K562 (cell line): ENCODE measurements around the gene CPSF2. TPM values are rescaled to one million over a fixed set of nuclear protein-coding genes. Genes with fewer than 3 reads are reported as not detected.
A peak's percentile ranks its signal among the peaks of the same experiment; 100 is the strongest.

Experiments used
- ATAC-seq: fragments of 200-7000 bp; cut with Tn5 transposase; 3 replicates; pipeline ENCODE4 v1.9.1; 2020; ENCODE audit warnings: moderate library complexity
- BruUV-seq: library from RNA; stranded (reverse); fragments of 400-500 nt; replicated peaks from 2 replicates; lab custom pipeline; 2021; lab: Mats Ljungman, UMichigan
- CTCF ChIA-PET: fragments of 300-600 bp; formaldehyde crosslinking; extraction: SDS; loops from one replicate; lab custom pipeline; 2021; ENCODE audit warnings: low intra/inter-chr PET ratio; lab: Yijun Ruan, JAX
- POLR2A ChIA-PET: fragments of 300-600, 350-650 bp; sonication (Branson Sonifier 250); formaldehyde crosslinking; extraction: SDS; loops from one replicate; lab custom pipeline; 2021; ENCODE audit warnings: antibody characterized with exemption, inconsistent platforms; lab: Yijun Ruan, JAX
- DNase-seq, 4 experiments: peaks; one replicate each; pipeline versions ENCODE4 v3.0.0 to v3.0.0-alpha.2; 2011 to 2018; ENCODE audit warnings: low spot score in 3 of 4, mixed read lengths in 3 of 4; ENCODE audit errors: extremely low read depth in 1 of 4
- FAIRE-seq: peaks from 2 replicates; lab custom pipeline; 2011; peaks lifted over from hg19 to GRCh38; lab: Jason Lieb, UNC
- H2AFZ ChIP-seq: 2 replicates; pipeline ENCODE4 v1.6.0; 2011; ENCODE audit warnings: low read depth, low read length, control low read depth, inconsistent platforms
- H3K27ac ChIP-seq: fragments of 200-600 bp; 3 replicates; pipeline ENCODE4 v1.8.0; 2011; ENCODE audit warnings: low read depth, mild to moderate bottlenecking, control low read depth, inconsistent platforms, low read length, moderate library complexity, mixed read lengths; ENCODE audit errors: extremely low read depth
- H3K27me3 ChIP-seq, 2 experiments: fragments of 300-600 bp in 1 of 2; 2 replicates in 1 of 2; 3 replicates in 1 of 2; pipeline versions ENCODE4 v1.6.0 to v1.8.0; 2011; ENCODE audit warnings: inconsistent platforms in 2 of 2, low read length in 2 of 2, mild to moderate bottlenecking in 1 of 2, mixed read lengths in 1 of 2, moderate library complexity in 1 of 2; ENCODE audit not compliant: control insufficient read depth in 2 of 2, insufficient read depth in 2 of 2
- H3K36me3 ChIP-seq: fragments of 300-600 bp; 3 replicates; pipeline ENCODE4 v1.8.0; 2011; ENCODE audit warnings: mild to moderate bottlenecking, low read length, inconsistent platforms; ENCODE audit not compliant: control insufficient read depth, insufficient read depth
- H3K4me1 ChIP-seq, 2 experiments: fragments of 200-600 bp in 1 of 2; replicated peaks in 1 of 2; 2 replicates in 1 of 2; 3 replicates in 1 of 2; pipeline versions ENCODE4 v1.5.1 to v1.8.0; 2011; ENCODE audit warnings: inconsistent platforms in 2 of 2, low read length in 2 of 2, mild to moderate bottlenecking in 1 of 2, mixed read lengths in 1 of 2, moderate library complexity in 1 of 2; ENCODE audit not compliant: control insufficient read depth in 2 of 2, insufficient read depth in 2 of 2
- H3K4me2 ChIP-seq: 2 replicates; pipeline ENCODE4 v1.6.1; 2011; ENCODE audit warnings: low read length, control low read depth, inconsistent platforms, mixed read lengths; ENCODE audit not compliant: insufficient read depth
- H3K4me3 ChIP-seq: fragments of 200-600 bp; sonication (generic), shearing (Covaris generic); 2 replicates; pipeline ENCODE4 v1.5.1; 2016; ENCODE audit warnings: control low read depth, inconsistent platforms
- H3K79me2 ChIP-seq: fragments of 200-600 bp; 3 replicates; pipeline ENCODE4 v1.8.0; 2011; ENCODE audit warnings: low read length, inconsistent platforms; ENCODE audit not compliant: control insufficient read depth, insufficient read depth
- H3K9ac ChIP-seq, 2 experiments: 2 replicates each; pipeline versions ENCODE4 v1.6.0 to v1.6.1; 2011; ENCODE audit warnings: low read depth in 2 of 2, low read length in 2 of 2, control low read depth in 1 of 2, inconsistent platforms in 1 of 2, mild to moderate bottlenecking in 1 of 2, mixed read lengths in 1 of 2; ENCODE audit not compliant: insufficient read depth in 1 of 2
- H3K9me1 ChIP-seq: one replicate; pipeline ENCODE4 v1.6.0; 2011; ENCODE audit warnings: inconsistent platforms, mild to moderate bottlenecking, low read length, moderate library complexity; ENCODE audit not compliant: control insufficient read depth, insufficient read depth
- H3K9me3 ChIP-seq: replicated peaks from 2 replicates; pipeline ENCODE4 v1.5.1; 2011; ENCODE audit warnings: low read depth, low read length, inconsistent platforms; ENCODE audit not compliant: control insufficient read depth, insufficient read depth
- H4K20me1 ChIP-seq: replicated peaks from 2 replicates; pipeline ENCODE4 v1.6.1; 2011; ENCODE audit warnings: low read length, inconsistent platforms, mixed read lengths; ENCODE audit not compliant: control insufficient read depth, insufficient read depth
- ARID1B ChIP-seq: fragments of 450-650 bp; IDR thresholded peaks from 2 replicates; pipeline ENCODE4 v1.6.1; 2016; ENCODE audit warnings: antibody characterized with exemption, mild to moderate bottlenecking, inconsistent platforms
- CHD1 ChIP-seq: fragments of 200-600 bp; sonication (generic); IDR thresholded peaks from one replicate; pipeline ENCODE4 v1.6.1; 2012; ENCODE audit warnings: mild to moderate bottlenecking, moderate library complexity, low read length, inconsistent platforms
- E2F6 ChIP-seq, 2 experiments: IDR thresholded peaks; 2 replicates each; pipeline ENCODE4 v1.6.1; 2011; ENCODE audit warnings: borderline replicate concordance in 1 of 2, control low read depth in 1 of 2, low read depth in 1 of 2, low read length in 1 of 2, mild to moderate bottlenecking in 1 of 2, mixed read lengths in 1 of 2, moderate library complexity in 1 of 2; ENCODE audit not compliant: insufficient read depth in 1 of 2, insufficient read length in 1 of 2, poor library complexity in 1 of 2, severe bottlenecking in 1 of 2; ENCODE audit errors: extremely low read depth in 1 of 2
- ETS2 ChIP-seq: IDR thresholded peaks from 2 replicates; pipeline ENCODE4 v1.6.1; 2016; ENCODE audit warnings: borderline replicate concordance, missing genetic modification characterization, mild to moderate bottlenecking, moderate library complexity, missing compliant biosample characterization; ENCODE audit not compliant: poor library complexity, severe bottlenecking
- FOSL1 ChIP-seq: fragments of 200-800 bp; sonication (Bioruptor generic); conservative IDR thresholded peaks from 2 replicates; pipeline ENCODE4 v1.6.1; 2016; ENCODE audit warnings: missing genetic modification characterization, missing compliant biosample characterization
- L3MBTL2 ChIP-seq: fragments of 450-650 bp; IDR thresholded peaks from 2 replicates; pipeline ENCODE4 v1.6.1; 2016; ENCODE audit warnings: mild to moderate bottlenecking, moderate library complexity
- LCOR ChIP-seq: sonication (generic); formaldehyde crosslinking; IDR thresholded peaks from 2 replicates; pipeline ENCODE4 v1.8.0; 2022; ENCODE audit warnings: mild to moderate bottlenecking, missing genetic modification reagents
- MYNN ChIP-seq, 2 experiments: sonication (generic); formaldehyde crosslinking in 1 of 2; IDR thresholded peaks; 2 replicates each; pipeline versions ENCODE4 v1.5.0 to v1.6.1; 2016 to 2020; ENCODE audit warnings: antibody characterized with exemption in 1 of 2, missing genetic modification reagents in 1 of 2
- NCOA6 ChIP-seq: fragments of 450-650 bp; IDR thresholded peaks from 2 replicates; pipeline ENCODE4 v1.6.1; 2017; ENCODE audit warnings: mild to moderate bottlenecking
- SAP30 ChIP-seq: fragments of 200-600 bp; sonication (generic); IDR thresholded peaks from 2 replicates; pipeline ENCODE4 v1.6.1; 2012; ENCODE audit warnings: borderline replicate concordance, low read depth, mild to moderate bottlenecking, moderate library complexity, low read length, control low read depth, inconsistent platforms; ENCODE audit not compliant: insufficient read depth, poor library complexity, severe bottlenecking
- SFPQ ChIP-seq: fragments of 200-400 bp; formaldehyde crosslinking; IDR thresholded peaks from 2 replicates; pipeline ENCODE4 v1.6.1; 2017; ENCODE audit warnings: mild to moderate bottlenecking, low read depth, low read length, moderate library complexity
- TAF9B ChIP-seq: fragments of 450-650 bp; IDR thresholded peaks from 2 replicates; pipeline ENCODE4 v1.6.1; 2018; ENCODE audit warnings: mild to moderate bottlenecking; ENCODE audit not compliant: partially characterized antibody
- TFAM ChIP-seq: fragments of 250-450 bp; sonication (Bioruptor Pico); conservative IDR thresholded peaks from 2 replicates; pipeline ENCODE4 v1.5.0; 2021; ENCODE audit warnings: mild to moderate bottlenecking, moderate library complexity
- TFAP4 ChIP-seq: sonication (generic); formaldehyde crosslinking; IDR thresholded peaks from 2 replicates; pipeline ENCODE4 v1.8.0; 2022; ENCODE audit warnings: missing genetic modification reagents, mild to moderate bottlenecking, moderate library complexity, borderline replicate concordance
- THRB ChIP-seq: fragments of 450-650 bp; formaldehyde crosslinking; conservative IDR thresholded peaks from 2 replicates; pipeline ENCODE4 v1.4.0; 2022; ENCODE audit warnings: mild to moderate bottlenecking, missing genetic modification characterization
- ZNF584 ChIP-seq: fragments of 200-800 bp; sonication (Bioruptor generic); IDR thresholded peaks from 2 replicates; pipeline ENCODE4 v1.6.1; 2016; ENCODE audit warnings: low read depth, mild to moderate bottlenecking, missing genetic modification characterization, missing compliant biosample characterization
- WGBS: fragments of 100-300 bp; shearing (Covaris generic); methylation state at CpG from one replicate; pipeline ENCODE4 v1.1.6; 2016; ENCODE audit warnings: low coverage, mixed read lengths; ENCODE audit not compliant: insufficient coverage; ENCODE audit errors: missing lambda C conversion rate; 5-methylcytosine and 5-hydroxymethylcytosine counted together
- in situ Hi-C: fragments of 300-500 bp; cut with MboI; formaldehyde crosslinking; loops from 4 replicates; pipeline ENCODE4 v1.15.0; 2018; ENCODE audit warnings: inconsistent platforms, mixed read lengths
- intact Hi-C: fragments of 100-400 bp; cut with micrococcal nuclease; formaldehyde crosslinking; loops from 2 replicates; pipeline ENCODE4 v1.14.2; 2022
- polyA plus RNA-seq, 8 experiments: library from polyadenylated mRNA; depleted of rRNA in 4 of 8; stranded (reverse) in 5 of 8; unstranded in 3 of 8; fragments of >200 nt; fragmentation: Nextera tagmentation in 2 of 8; fragmentation: Illumina TruSeq in 1 of 8; extraction: Ambion mirVana in 2 of 8; extraction: Trizol in 1 of 8; gene quantifications; 2 replicates each; pipeline versions ENCODE4 v1.2.1 to v1.2.3, GENCODE V29; 2011 to 2014; ENCODE audit warnings: inconsistent platforms in 1 of 8, missing spikeins in 1 of 8
- total RNA-seq, 7 experiments: library from RNA; depleted of rRNA in 6 of 7; stranded (reverse); fragments of >200 nt in 6 of 7; fragmentation: Illumina TruSeq in 2 of 7; extraction: Trizol in 2 of 7; gene quantifications; 2 replicates each; pipeline versions ENCODE4 v1.2.1 to v1.2.3, GENCODE V29; 2011 to 2021; ENCODE audit warnings: low replicate concordance in 1 of 7

The CPSF2 gene
- total and polyA plus RNA-seq, 9 of the 15 experiments (the other 6 are each of a cell fraction or from before 2014, with no cell fraction given): 20.8 to 71.3 (median 49.0) TPM

GRCh38 chr14:92122351-92122677, 545 bp downstream of the CPSF2 start:
- intact Hi-C loops (no loop called here), in situ Hi-C loops (no loop called here)
- H3K27ac ChIP-seq: peak overlapping the region; percentile 99
- CTCF ChIA-PET: no interaction called here
- peak overlapping the region; percentile 93 for H3K4me2 ChIP-seq
- 0% methylated on average over 13 of the region's 22 CpGs for WGBS
- no peaks in the 10 kb centered on the region for H3K9me3 ChIP-seq
- H2AFZ ChIP-seq: peak overlapping the region; percentile 99
- peak overlapping the region; percentile 99 to 100 for H3K9ac ChIP-seq
- H3K36me3 ChIP-seq: peaks cover 58% of the 10 kb centered on the region
- H3K79me2 ChIP-seq: peaks cover 60% of the 10 kb centered on the region
- ATAC-seq (peak; percentile 47), DNase-seq (peak in 2 of 4 experiments; percentile 14 to 26), FAIRE-seq (no peak)
- no peaks in the 10 kb centered on the region for H4K20me1 ChIP-seq
- no peaks in the 10 kb centered on the region for H3K9me1 ChIP-seq
- no peaks in the 10 kb centered on the region for H3K27me3 ChIP-seq
- POLR2A ChIA-PET: interaction anchor here (0.7 to 4.1 kb wide), 6 partner anchors 11 to 172 kb away, joined by 4 to 47 read pairs (median 10); partner anchors contain the start of genes ATXN3 and TRIP11
- no TSS peak for BruUV-seq
- H3K4me1 ChIP-seq: peaks cover 10 to 12% of the 10 kb centered on the region in 2 experiments; a peak in 4 of 5 replicates
- H3K4me3 ChIP-seq: peak overlapping the region; percentile 95
- TF ChIP-seq NCOA6 (no peak), ZNF584 (CRISPR knock-in tag) (no peak), ETS2 (tag) (no peak), SAP30 (peak; percentile 44), TAF9B (no peak), LCOR (CRISPR knock-in tag) (no peak), L3MBTL2 (peak; percentile 39; the same call in 1 of the 2 replicates), TFAM (no peak), TFAP4 (CRISPR knock-in tag) (no peak), MYNN (IDR thresholded peaks at IDR 0.05) (no peak), MYNN (CRISPR knock-in tag; IDR thresholded peaks at IDR 0.05) (no peak), SFPQ (no peak), THRB (no peak), CHD1 (peak; percentile 76), FOSL1 (tag) (no peak), E2F6 (IDR thresholded peaks at IDR 0.05; ENCODE audit: borderline replicate concordance in 1 of 2, extremely low read depth in 1 of 2, insufficient read depth in 1 of 2, insufficient read length in 1 of 2, low read depth in 1 of 2, low read length in 1 of 2, poor library complexity in 1 of 2, severe bottlenecking in 1 of 2) (peak in 1 of 2 experiments; percentile 10), ARID1B (no peak)
